Right lobe of liver (tissue), 6 donors: Measurements from ENCODE around the gene OSBP. TPM values are rescaled to one million over a fixed set of nuclear protein-coding genes. Genes with fewer than 3 reads are reported as not detected.

Experiments
- ATAC-seq, 4 donors: fragments of 200-7000 bp; cut with Tn5 transposase; one replicate each; pipeline ENCODE4 v1.9.1; 2020; ENCODE audit warnings: mild to moderate bottlenecking in 4 of 4, moderate library complexity in 4 of 4
- DNase-seq, 3 donors: peaks; one replicate each; pipeline ENCODE4 v3.0.0-alpha.2; 2020
- H3K27ac ChIP-seq, 3 donors: fragments of 200-600 bp; one replicate each; pipeline ENCODE4 v1.8.0; 2022
- H3K27me3 ChIP-seq, 2 donors: fragments of 200-600 bp; one replicate each; pipeline ENCODE4 v1.8.0; 2022
- H3K36me3 ChIP-seq, 4 donors: fragments of 200-600 bp; sonication (generic) in 1 of 4; one replicate each; pipeline versions ENCODE4 v1.5.1 to v1.8.0; 2017 to 2022; ENCODE audit warnings: control low read depth in 1 of 4
- H3K4me1 ChIP-seq, 4 donors: fragments of 200-600 bp; sonication (generic) in 1 of 4; one replicate each; pipeline versions ENCODE4 v1.5.1 to v1.8.0; 2017 to 2022; ENCODE audit warnings: control low read depth in 1 of 4
- H3K4me3 ChIP-seq, 3 donors: fragments of 200-600 bp; one replicate each; pipeline ENCODE4 v1.8.0; 2022
- H3K9me3 ChIP-seq, 4 donors: fragments of 200-600 bp; sonication (generic) in 1 of 4; one replicate each; pipeline versions ENCODE4 v1.5.1 to v1.8.0; 2017 to 2022; ENCODE audit warnings: control low read depth in 1 of 4
- CTCF ChIP-seq, 4 donors: fragments of 200-600 bp in 3 of 4; fragments of 450-650 bp in 1 of 4; IDR thresholded peaks; one replicate each; pipeline versions ENCODE4 v1.5.1 to v1.8.0; 2016 to 2022; ENCODE audit warnings: antibody characterized with exemption in 4 of 4, mild to moderate bottlenecking in 2 of 4
- POLR2A ChIP-seq: fragments of 450-650 bp; IDR thresholded peaks from one replicate; pipeline ENCODE4 v1.6.1; 2017; ENCODE audit warnings: antibody characterized with exemption, mild to moderate bottlenecking
- WGBS: methylation state at CpG from one replicate; pipeline ENCODE4 v1.1.6; 2018; ENCODE audit warnings: low coverage, low lambda C conversion rate; ENCODE audit not compliant: insufficient coverage; ENCODE audit errors: missing lambda C conversion rate; 5-methylcytosine and 5-hydroxymethylcytosine counted together
- intact Hi-C, 2 donors: fragments of 100-400 bp; cut with DNase I; formaldehyde crosslinking; loops; one replicate each; pipeline versions ENCODE4 v1.11.2 to v1.14.1; 2022
- total RNA-seq, 6 experiments: library from RNA; depleted of rRNA in 2 of 6; stranded (reverse); fragments of >200 nt in 2 of 6; fragmentation: NEBNext Ultra II Directional in 3 of 6; extraction: Animal tissue kit (Norgen Biotek cat#: 25700) in 3 of 6; gene quantifications; one replicate each; pipeline versions ENCODE4 v1.1.0 to v1.2.4, GENCODE V29; 2016 to 2023
- donor health status: DM: no; HTN: yes; CAD: no.
- donor health status: DM: no; HTN: no; CAD: no.
- donor health status: DM: no; HTN: no; CAD: no.
- donor health status: DM: no; HTN: yes; CAD: no.
- donor health status: DM: no; HTN: yes; CAD: no.

OSBP gene
- total RNA-seq, 6 experiments from 2014 or later, result 44.9 to 65.4 (median 52.4) TPM

DNA sequence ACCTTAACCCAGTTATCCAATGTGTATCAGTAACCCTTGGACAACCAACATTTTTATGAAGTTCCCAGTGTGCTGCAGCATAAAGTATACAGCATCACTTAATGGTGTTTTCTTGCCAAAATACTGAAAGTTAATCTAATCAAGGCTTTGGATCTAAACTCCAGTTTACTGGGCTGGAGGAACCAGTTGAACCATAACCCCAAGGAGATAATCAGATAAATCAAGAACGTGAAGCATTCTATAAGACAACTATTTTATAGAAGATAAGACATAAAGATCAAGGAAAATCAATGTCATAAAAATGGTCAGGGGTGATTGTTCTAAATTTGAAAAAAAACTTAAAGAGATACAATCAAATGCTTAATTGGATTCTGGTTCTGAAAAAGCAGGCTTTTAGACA lies 2.3 kb upstream of the OSBP start:
- DNase-seq (no peak), ATAC-seq (no peak)
- no peak for TF ChIP-seq POLR2A
- Histone ChIP-seq H3K27ac (no peak overlapping the region), H3K4me1 (peaks cover 0 to 16% (median 5%) of the 10 kb centered on the region in 4 donors), H3K9me3 (no peaks in the 10 kb centered on the region), H3K4me3 (no peak overlapping the region), H3K27me3 (no peaks in the 10 kb centered on the region), H3K36me3 (no peaks in the 10 kb centered on the region)
- WGBS, result 71% methylated on average over 1 of the region's 1 CpG
- intact Hi-C loops, result loop anchor here in 1 of 2 donors (10.0 kb wide), 1 partner anchor 47 kb away; the partner anchor contains the start of gene PATL1

- Histone ChIP-seq H3K9me3 (no peaks in the 10 kb centered on the region), H3K27ac (peak overlapping the region; percentile 82 to 90 (median 85)), H3K27me3 (no peaks in the 10 kb centered on the region), H3K36me3 (no peaks in the 10 kb centered on the region), H3K4me1 (peaks cover 0 to 25% (median 11%) of the 10 kb centered on the region in 4 donors), H3K4me3 (peak overlapping the region; percentile 37 to 56 (median 37))
- TF ChIP-seq CTCF (IDR thresholded peaks at IDR 0.05) (no peak), POLR2A (peak; percentile 64)
- WGBS, result 22% methylated on average over 10 of the region's 18 CpGs
- ATAC-seq, result no peak
- peak in 2 of 3 donors; percentile 95 to 97 for DNase-seq
- intact Hi-C loops, result loop anchor here in 1 of 2 donors (10.0 kb wide), 1 partner anchor 48 kb away; the partner anchor contains the start of gene PATL1
These were observed 915 bp upstream of the OSBP start for GRCh38 chr11:59616396-59616982.

DNA sequence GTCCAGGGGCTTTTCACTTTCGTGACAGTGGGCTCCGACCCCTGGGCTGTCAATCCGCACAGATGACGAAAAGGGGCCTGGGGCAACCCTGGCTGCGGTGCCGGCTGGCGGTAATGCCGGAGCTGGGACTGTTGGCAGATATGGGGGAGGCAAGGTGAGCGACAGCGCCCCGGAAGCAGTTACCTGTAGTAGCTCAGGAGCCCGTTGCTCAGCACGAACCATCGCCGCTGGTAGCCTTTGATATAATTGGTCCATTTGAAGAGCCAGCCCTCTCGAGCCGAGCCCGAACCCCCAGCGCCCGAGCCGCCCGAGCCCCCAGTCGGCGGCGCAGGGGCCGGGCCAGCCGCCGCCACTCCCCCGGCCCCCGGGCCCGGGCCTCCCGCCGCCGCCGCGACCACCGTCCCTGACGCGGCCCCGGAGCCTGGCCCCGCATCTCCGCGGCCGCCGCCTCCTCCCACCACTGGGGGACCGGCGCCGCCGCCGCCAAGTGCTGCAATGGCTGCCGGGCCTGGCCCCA lies 396 bp downstream of the OSBP start:
- Histone ChIP-seq H3K36me3 (peaks cover 0 to 3% (median 1%) of the 10 kb centered on the region in 4 donors), H3K4me3 (peak overlapping the region; percentile 74 to 85 (median 77)), H3K9me3 (no peaks in the 10 kb centered on the region), H3K27ac (peak overlapping the region; percentile 86 to 95 (median 89)), H3K4me1 (peaks cover 0 to 38% (median 15%) of the 10 kb centered on the region in 4 donors), H3K27me3 (no peaks in the 10 kb centered on the region)
- intact Hi-C loops, result loop anchor here in 1 of 2 donors (10.0 kb wide), 1 partner anchor 50 kb away; the partner anchor contains the start of gene PATL1
- TF ChIP-seq CTCF (IDR thresholded peaks at IDR 0.05) (peak in 1 of 4 donors; percentile 26), POLR2A (no peak)
- DNase-seq (peak; percentile 57 to 78 (median 76)), ATAC-seq (peak in 1 of 4 donors; percentile 4)
- WGBS, result 0% methylated on average over 3 of the region's 51 CpGs

GRCh38 chr11:59614277-59615119 lies 1.1 kb downstream of the OSBP start:
- no peak for ATAC-seq
- 3% methylated on average over 12 of the region's 13 CpGs for WGBS
- intact Hi-C loops, result loop anchor here in 1 of 2 donors (10.0 kb wide), 1 partner anchor 50 kb away; the partner anchor contains the start of gene PATL1
- Histone ChIP-seq H3K27ac (peak overlapping the region; percentile 86 to 95 (median 89)), H3K36me3 (peaks cover 0 to 10% (median 7%) of the 10 kb centered on the region in 4 donors), H3K4me1 (peaks cover 0 to 43% (median 15%) of the 10 kb centered on the region in 4 donors), H3K4me3 (peak overlapping the region; percentile 74 to 85 (median 77)), H3K27me3 (no peaks in the 10 kb centered on the region), H3K9me3 (no peaks in the 10 kb centered on the region)
- no peak for DNase-seq
- TF ChIP-seq POLR2A, result no peak
- no peak for TF ChIP-seq CTCF (IDR thresholded peaks at IDR 0.05)
